Liver (tissue), 9 donors: ENCODE measurements around the gene ADGRA3. TPM values are rescaled to one million over a fixed set of nuclear protein-coding genes. Genes with fewer than 3 reads are reported as not detected.

Experiments
- DNase-seq: peaks from one replicate; pipeline ENCODE4 v3.0.0-alpha.2; 2017; ENCODE audit warnings: low spot score
- H3K27ac ChIP-seq, 2 donors: one replicate each; pipeline ENCODE4 v1.7.0; 2013; ENCODE audit warnings: inconsistent platforms in 2 of 2, low read length in 2 of 2, control low read depth in 1 of 2, low read depth in 1 of 2, mild to moderate bottlenecking in 1 of 2
- H3K27me3 ChIP-seq, 4 donors: one replicate each; pipeline versions ENCODE4 v1.6.1 to v1.7.0; 2013; ENCODE audit warnings: low read length in 3 of 4, inconsistent platforms in 1 of 4, mild to moderate bottlenecking in 1 of 4, moderate library complexity in 1 of 4; ENCODE audit not compliant: control insufficient read depth in 4 of 4, insufficient read depth in 4 of 4
- H3K36me3 ChIP-seq, 4 donors: one replicate each; pipeline versions ENCODE4 v1.6.1 to v1.7.0; 2013; ENCODE audit warnings: low read length in 3 of 4, mild to moderate bottlenecking in 3 of 4, low read depth in 1 of 4, moderate library complexity in 1 of 4; ENCODE audit not compliant: control insufficient read depth in 4 of 4, insufficient read depth in 3 of 4
- H3K4me1 ChIP-seq, 4 donors: one replicate each; pipeline versions ENCODE4 v1.6.1 to v1.7.0; 2013; ENCODE audit warnings: low read length in 3 of 4, mild to moderate bottlenecking in 3 of 4, moderate library complexity in 1 of 4; ENCODE audit not compliant: control insufficient read depth in 4 of 4, insufficient read depth in 4 of 4
- H3K4me3 ChIP-seq, 3 donors: one replicate each; pipeline versions ENCODE4 v1.6.1 to v1.7.0; 2013; ENCODE audit warnings: low read length in 3 of 3, control low read depth in 1 of 3, low read depth in 1 of 3, mild to moderate bottlenecking in 1 of 3
- H3K9ac ChIP-seq, 2 donors: one replicate each; pipeline ENCODE4 v1.7.0; 2013; ENCODE audit warnings: low read length in 2 of 2, mild to moderate bottlenecking in 2 of 2, moderate library complexity in 2 of 2, control low read depth in 1 of 2, low read depth in 1 of 2
- H3K9me3 ChIP-seq, 4 donors: one replicate each; pipeline versions ENCODE4 v1.6.1 to v1.7.0; 2013; ENCODE audit warnings: low read length in 3 of 4; ENCODE audit not compliant: control insufficient read depth in 4 of 4
- EGR1 ChIP-seq, 2 donors: IDR thresholded peaks; 2 replicates each; pipeline ENCODE4 v1.6.1; 2016 to 2018; ENCODE audit warnings: antibody characterized with exemption in 2 of 2, low read depth in 2 of 2
- FOXA2 ChIP-seq: IDR thresholded peaks from 2 replicates; pipeline ENCODE4 v1.6.1; 2016; ENCODE audit warnings: antibody characterized with exemption
- GABPA ChIP-seq, 2 donors: IDR thresholded peaks in 1 of 2; conservative IDR thresholded peaks in 1 of 2; 2 replicates each; pipeline ENCODE4 v1.6.1; 2016; ENCODE audit warnings: antibody characterized with exemption in 2 of 2, mild to moderate bottlenecking in 1 of 2, moderate library complexity in 1 of 2
- HNF4G ChIP-seq: IDR thresholded peaks from 2 replicates; pipeline ENCODE4 v1.6.1; 2016; ENCODE audit warnings: antibody characterized with exemption
- NR2F2 ChIP-seq: IDR thresholded peaks from 2 replicates; pipeline ENCODE4 v1.6.1; 2016; ENCODE audit warnings: antibody characterized with exemption
- RAD21 ChIP-seq, 2 donors: IDR thresholded peaks; 2 replicates each; pipeline ENCODE4 v1.6.1; 2016; ENCODE audit warnings: antibody characterized with exemption in 2 of 2, mild to moderate bottlenecking in 2 of 2
- SP1 ChIP-seq: IDR thresholded peaks from 2 replicates; pipeline ENCODE4 v1.6.1; 2018; ENCODE audit warnings: antibody characterized with exemption, mild to moderate bottlenecking
- TAF1 ChIP-seq: conservative IDR thresholded peaks from 2 replicates; pipeline ENCODE4 v1.6.1; 2016; ENCODE audit warnings: antibody characterized with exemption, mild to moderate bottlenecking
- WGBS: extraction: QIAGEN DNeasy Blood & Tissue Kit; methylation state at CpG from one replicate; pipeline ENCODE4 v1.1.7; 2013; 5-methylcytosine and 5-hydroxymethylcytosine counted together
- polyA plus RNA-seq, 2 donors: library from polyadenylated mRNA; stranded (reverse) in 1 of 2; unstranded in 1 of 2; fragments of 200-250 nt in 1 of 2; fragments of >200 nt in 1 of 2; fragmentation: Nextera tagmentation in 1 of 2; extraction: Ambion mirVana in 1 of 2; gene quantifications; one replicate each; pipeline versions ENCODE4 v1.2.1 to v1.2.3, GENCODE V29; 2013 to 2015
- total RNA-seq, 2 donors: library from RNA; depleted of rRNA; stranded (reverse); fragments of >200 nt; gene quantifications; one replicate each; pipeline ENCODE4 v1.2.3, GENCODE V29; 2014
- TF ChIP-seq, protein P1 (sequence below): IDR thresholded peaks from 2 replicates; pipeline ENCODE4 v1.6.1; 2016; ENCODE audit warnings: antibody characterized with exemption, mild to moderate bottlenecking
- TF ChIP-seq, protein P2 (sequence below): IDR thresholded peaks from 2 replicates; pipeline ENCODE4 v1.6.1; 2016; ENCODE audit warnings: antibody characterized with exemption
- TF ChIP-seq, protein P3 (sequence below): fragments of 150-350 bp; IDR thresholded peaks from 2 replicates; pipeline ENCODE4 v1.5.1; 2017; ENCODE audit warnings: improper control_type of control experiment, low read depth, low read length; ENCODE audit not compliant: missing input control
- TF ChIP-seq, protein P4 (sequence below): IDR thresholded peaks from 2 replicates; pipeline ENCODE4 v1.6.1; 2016; ENCODE audit warnings: antibody characterized with exemption
- donor health status: healthy.
- donor health status: healthy.
- donor health status: healthy.
- donor health status: healthy.
- donor health status: healthy.

The ADGRA3 gene
- total and polyA plus RNA-seq, 4 donors = 15.2 to 239 (median 32.6) TPM

DNA sequence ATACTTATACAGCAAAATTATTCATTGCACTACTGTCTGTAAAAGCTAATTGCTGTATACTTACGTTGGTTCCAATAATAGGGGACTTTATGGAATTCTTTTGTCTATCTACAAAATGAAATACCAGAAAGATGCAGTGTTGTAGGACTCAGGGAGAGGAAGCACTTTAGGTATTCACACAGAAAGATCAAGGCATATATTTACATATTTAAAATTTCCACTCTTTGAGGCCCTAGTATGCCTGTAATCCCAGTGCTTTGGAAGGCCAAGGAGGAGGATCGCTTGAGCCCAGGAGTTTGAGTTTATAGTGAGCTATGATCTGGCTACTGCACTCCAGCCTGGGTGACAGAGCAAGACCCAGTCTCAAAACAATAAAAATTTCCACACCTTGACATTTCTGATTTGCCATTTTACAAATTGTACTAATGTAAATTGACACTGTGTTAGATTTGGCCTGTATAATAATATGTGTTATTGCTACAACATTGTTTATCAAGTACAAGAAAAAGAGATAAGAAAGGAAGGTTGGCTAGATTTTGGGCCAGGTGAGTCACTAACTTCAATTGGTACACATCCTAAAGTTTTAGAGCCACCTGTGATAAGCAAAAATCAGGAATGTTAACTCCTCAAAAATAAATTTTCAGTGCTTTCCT is 35.1 kb downstream of the ADGRA3 start:
- no peak overlapping the region for H3K9ac ChIP-seq
- no peak overlapping the region for H3K27ac ChIP-seq
- H3K4me3 ChIP-seq = no peak overlapping the region
- no peaks in the 10 kb centered on the region for H3K36me3 ChIP-seq
- 86% methylated on average over 2 of the region's 2 CpGs for WGBS
- TF ChIP-seq RAD21 (IDR thresholded peaks at IDR 0.05) = no peak
- TF ChIP-seq, protein P1, sequence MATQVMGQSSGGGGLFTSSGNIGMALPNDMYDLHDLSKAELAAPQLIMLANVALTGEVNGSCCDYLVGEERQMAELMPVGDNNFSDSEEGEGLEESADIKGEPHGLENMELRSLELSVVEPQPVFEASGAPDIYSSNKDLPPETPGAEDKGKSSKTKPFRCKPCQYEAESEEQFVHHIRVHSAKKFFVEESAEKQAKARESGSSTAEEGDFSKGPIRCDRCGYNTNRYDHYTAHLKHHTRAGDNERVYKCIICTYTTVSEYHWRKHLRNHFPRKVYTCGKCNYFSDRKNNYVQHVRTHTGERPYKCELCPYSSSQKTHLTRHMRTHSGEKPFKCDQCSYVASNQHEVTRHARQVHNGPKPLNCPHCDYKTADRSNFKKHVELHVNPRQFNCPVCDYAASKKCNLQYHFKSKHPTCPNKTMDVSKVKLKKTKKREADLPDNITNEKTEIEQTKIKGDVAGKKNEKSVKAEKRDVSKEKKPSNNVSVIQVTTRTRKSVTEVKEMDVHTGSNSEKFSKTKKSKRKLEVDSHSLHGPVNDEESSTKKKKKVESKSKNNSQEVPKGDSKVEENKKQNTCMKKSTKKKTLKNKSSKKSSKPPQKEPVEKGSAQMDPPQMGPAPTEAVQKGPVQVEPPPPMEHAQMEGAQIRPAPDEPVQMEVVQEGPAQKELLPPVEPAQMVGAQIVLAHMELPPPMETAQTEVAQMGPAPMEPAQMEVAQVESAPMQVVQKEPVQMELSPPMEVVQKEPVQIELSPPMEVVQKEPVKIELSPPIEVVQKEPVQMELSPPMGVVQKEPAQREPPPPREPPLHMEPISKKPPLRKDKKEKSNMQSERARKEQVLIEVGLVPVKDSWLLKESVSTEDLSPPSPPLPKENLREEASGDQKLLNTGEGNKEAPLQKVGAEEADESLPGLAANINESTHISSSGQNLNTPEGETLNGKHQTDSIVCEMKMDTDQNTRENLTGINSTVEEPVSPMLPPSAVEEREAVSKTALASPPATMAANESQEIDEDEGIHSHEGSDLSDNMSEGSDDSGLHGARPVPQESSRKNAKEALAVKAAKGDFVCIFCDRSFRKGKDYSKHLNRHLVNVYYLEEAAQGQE = no peak
- no peaks in the 10 kb centered on the region for H3K9me3 ChIP-seq
- H3K4me1 ChIP-seq = peaks cover 2 to 10% (median 4%) of the 10 kb centered on the region in 4 donors
- H3K27me3 ChIP-seq = no peaks in the 10 kb centered on the region
- DNase-seq = no peak

DNA sequence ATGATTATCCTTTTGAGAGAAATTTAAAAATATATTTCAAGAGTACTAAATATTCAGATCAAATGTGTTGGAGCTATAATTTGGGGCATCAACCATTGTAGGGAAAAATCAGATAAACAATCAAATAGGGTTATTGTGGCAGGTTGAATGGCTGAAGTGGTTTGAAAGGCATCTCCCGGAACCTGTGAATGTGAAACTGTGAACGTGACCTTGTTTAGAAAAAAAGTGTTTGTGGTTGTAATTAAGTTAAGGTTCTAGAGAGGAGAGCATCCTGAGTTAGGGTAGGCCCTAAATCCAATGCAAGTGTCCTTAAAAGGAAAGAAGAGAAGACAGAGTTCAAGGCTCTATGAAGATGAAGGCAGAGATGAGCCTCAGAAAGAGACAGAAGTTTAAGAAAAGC is 37.4 kb downstream of the ADGRA3 start:
- peaks cover 0 to 5% (median 1%) of the 10 kb centered on the region in 4 donors for H3K4me1 ChIP-seq
- no peak overlapping the region for H3K9ac ChIP-seq
- no peak overlapping the region for H3K27ac ChIP-seq
- TF ChIP-seq, protein P2, sequence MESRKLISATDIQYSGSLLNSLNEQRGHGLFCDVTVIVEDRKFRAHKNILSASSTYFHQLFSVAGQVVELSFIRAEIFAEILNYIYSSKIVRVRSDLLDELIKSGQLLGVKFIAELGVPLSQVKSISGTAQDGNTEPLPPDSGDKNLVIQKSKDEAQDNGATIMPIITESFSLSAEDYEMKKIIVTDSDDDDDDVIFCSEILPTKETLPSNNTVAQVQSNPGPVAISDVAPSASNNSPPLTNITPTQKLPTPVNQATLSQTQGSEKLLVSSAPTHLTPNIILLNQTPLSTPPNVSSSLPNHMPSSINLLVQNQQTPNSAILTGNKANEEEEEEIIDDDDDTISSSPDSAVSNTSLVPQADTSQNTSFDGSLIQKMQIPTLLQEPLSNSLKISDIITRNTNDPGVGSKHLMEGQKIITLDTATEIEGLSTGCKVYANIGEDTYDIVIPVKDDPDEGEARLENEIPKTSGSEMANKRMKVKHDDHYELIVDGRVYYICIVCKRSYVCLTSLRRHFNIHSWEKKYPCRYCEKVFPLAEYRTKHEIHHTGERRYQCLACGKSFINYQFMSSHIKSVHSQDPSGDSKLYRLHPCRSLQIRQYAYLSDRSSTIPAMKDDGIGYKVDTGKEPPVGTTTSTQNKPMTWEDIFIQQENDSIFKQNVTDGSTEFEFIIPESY = no peak
- TF ChIP-seq, protein P3, sequence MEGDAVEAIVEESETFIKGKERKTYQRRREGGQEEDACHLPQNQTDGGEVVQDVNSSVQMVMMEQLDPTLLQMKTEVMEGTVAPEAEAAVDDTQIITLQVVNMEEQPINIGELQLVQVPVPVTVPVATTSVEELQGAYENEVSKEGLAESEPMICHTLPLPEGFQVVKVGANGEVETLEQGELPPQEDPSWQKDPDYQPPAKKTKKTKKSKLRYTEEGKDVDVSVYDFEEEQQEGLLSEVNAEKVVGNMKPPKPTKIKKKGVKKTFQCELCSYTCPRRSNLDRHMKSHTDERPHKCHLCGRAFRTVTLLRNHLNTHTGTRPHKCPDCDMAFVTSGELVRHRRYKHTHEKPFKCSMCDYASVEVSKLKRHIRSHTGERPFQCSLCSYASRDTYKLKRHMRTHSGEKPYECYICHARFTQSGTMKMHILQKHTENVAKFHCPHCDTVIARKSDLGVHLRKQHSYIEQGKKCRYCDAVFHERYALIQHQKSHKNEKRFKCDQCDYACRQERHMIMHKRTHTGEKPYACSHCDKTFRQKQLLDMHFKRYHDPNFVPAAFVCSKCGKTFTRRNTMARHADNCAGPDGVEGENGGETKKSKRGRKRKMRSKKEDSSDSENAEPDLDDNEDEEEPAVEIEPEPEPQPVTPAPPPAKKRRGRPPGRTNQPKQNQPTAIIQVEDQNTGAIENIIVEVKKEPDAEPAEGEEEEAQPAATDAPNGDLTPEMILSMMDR = no peak
- TF ChIP-seq, protein P4, sequence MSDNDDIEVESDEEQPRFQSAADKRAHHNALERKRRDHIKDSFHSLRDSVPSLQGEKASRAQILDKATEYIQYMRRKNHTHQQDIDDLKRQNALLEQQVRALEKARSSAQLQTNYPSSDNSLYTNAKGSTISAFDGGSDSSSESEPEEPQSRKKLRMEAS = no peak
- H3K9me3 ChIP-seq = no peaks in the 10 kb centered on the region
- no peaks in the 10 kb centered on the region for H3K27me3 ChIP-seq
- no peak overlapping the region for H3K4me3 ChIP-seq
- no peaks in the 10 kb centered on the region for H3K36me3 ChIP-seq
- DNase-seq = no peak
- 65% methylated on average over 2 of the region's 2 CpGs for WGBS

GRCh38 chr4:22477813-22478182 is 38.1 kb downstream of the ADGRA3 start:
- no peaks in the 10 kb centered on the region for H3K27me3 ChIP-seq
- H3K36me3 ChIP-seq = peaks cover 0 to 1% (median 0%) of the 10 kb centered on the region in 4 donors
- 82% methylated on average over 6 of the region's 6 CpGs for WGBS
- no peaks in the 10 kb centered on the region for H3K9me3 ChIP-seq
- H3K27ac ChIP-seq = no peak overlapping the region
- no peak overlapping the region for H3K4me3 ChIP-seq
- H3K4me1 ChIP-seq = peaks cover 0 to 3% (median under 1%) of the 10 kb centered on the region in 4 donors
- H3K9ac ChIP-seq = no peak overlapping the region
- DNase-seq = no peak
- TF ChIP-seq, protein P1 = no peak
- TF ChIP-seq HNF4G (no peak), GABPA (IDR thresholded peaks at IDR 0.05 in 1 of 2, conservative IDR thresholded peaks at IDR 0.05 in 1 of 2) (no peak), EGR1 (IDR thresholded peaks at IDR 0.05; ENCODE audit: low read depth in 2 of 2) (no peak), SP1 (no peak), NR2F2 (no peak), TAF1 (no peak), FOXA2 (no peak)
- TF ChIP-seq, protein P2 = no peak
- TF ChIP-seq, protein P4 = no peak
